ENCODE data around the gene PRELP.

DNA sequence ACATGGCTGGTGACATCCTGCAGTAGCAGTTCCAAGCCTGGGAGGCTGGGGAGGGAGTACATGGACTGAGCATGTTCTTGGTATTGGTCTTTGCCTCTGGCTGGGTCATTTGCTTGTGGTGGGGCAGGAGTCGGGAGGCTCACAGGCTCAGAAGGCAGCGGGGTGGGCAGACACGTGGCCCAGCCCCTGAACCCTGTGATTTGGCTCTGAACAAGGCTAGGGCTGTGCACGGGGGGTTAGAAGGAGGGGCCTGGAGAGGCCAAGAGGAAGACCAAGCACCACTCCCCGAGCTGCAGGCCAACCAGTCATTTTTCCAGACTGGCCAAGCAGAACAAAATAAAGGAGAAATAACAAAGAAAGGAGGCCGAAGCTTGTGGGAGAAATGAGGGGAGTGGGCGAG, 9.7 kb upstream of the PRELP start:
- TF ChIP-seq MAFK (IDR thresholded peaks at IDR 0.05; ENCODE audit: low read depth, low read length) (no peak), RFX5 (IDR thresholded peaks at IDR 0.05; ENCODE audit: borderline replicate concordance, low read depth, low read length) (no peak), POLR2AphosphoS5 (IDR thresholded peaks at IDR 0.05; ENCODE audit: low read depth, low read length) (no peak), JUND (IDR thresholded peaks at IDR 0.05; ENCODE audit: low read length) (no peak), HDAC2 (IDR thresholded peaks at IDR 0.05; ENCODE audit: borderline replicate concordance in 1 of 2, low read depth in 2 of 2, low read length in 2 of 2) (no peak), TCF12 (IDR thresholded peaks at IDR 0.05; ENCODE audit: low read depth, low read length) (no peak), CREB1 (IDR thresholded peaks at IDR 0.05) (no peak), SIX5 (IDR thresholded peaks at IDR 0.05; ENCODE audit: low read depth, low read length) (no peak), EGR1 (IDR thresholded peaks at IDR 0.05; ENCODE audit: borderline replicate concordance, low read depth, low read length) (no peak), EZH2 (IDR thresholded peaks at IDR 0.05; ENCODE audit: low read depth, low read length, severe bottlenecking) (no peak)
- TF ChIP-seq, protein P1, sequence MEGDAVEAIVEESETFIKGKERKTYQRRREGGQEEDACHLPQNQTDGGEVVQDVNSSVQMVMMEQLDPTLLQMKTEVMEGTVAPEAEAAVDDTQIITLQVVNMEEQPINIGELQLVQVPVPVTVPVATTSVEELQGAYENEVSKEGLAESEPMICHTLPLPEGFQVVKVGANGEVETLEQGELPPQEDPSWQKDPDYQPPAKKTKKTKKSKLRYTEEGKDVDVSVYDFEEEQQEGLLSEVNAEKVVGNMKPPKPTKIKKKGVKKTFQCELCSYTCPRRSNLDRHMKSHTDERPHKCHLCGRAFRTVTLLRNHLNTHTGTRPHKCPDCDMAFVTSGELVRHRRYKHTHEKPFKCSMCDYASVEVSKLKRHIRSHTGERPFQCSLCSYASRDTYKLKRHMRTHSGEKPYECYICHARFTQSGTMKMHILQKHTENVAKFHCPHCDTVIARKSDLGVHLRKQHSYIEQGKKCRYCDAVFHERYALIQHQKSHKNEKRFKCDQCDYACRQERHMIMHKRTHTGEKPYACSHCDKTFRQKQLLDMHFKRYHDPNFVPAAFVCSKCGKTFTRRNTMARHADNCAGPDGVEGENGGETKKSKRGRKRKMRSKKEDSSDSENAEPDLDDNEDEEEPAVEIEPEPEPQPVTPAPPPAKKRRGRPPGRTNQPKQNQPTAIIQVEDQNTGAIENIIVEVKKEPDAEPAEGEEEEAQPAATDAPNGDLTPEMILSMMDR (IDR thresholded peaks at IDR 0.05; ENCODE audit: control extremely low read depth in 1 of 3, insufficient read depth in 1 of 3, low read depth in 1 of 3, low read length in 3 of 3), result no peak
- TF ChIP-seq, protein P2, sequence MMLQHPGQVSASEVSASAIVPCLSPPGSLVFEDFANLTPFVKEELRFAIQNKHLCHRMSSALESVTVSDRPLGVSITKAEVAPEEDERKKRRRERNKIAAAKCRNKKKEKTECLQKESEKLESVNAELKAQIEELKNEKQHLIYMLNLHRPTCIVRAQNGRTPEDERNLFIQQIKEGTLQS (IDR thresholded peaks at IDR 0.05; ENCODE audit: insufficient read depth, low read depth, low read length), result no peak
